NCI-H2029 (cell line): Measurements from ENCODE around the gene PRPF31.
A peak's percentile ranks its signal among the peaks of the same experiment; 100 is the strongest.
"Not testable (repeated sequence)": the region's sequence is repeated elsewhere in the genome, so short reads cannot be mapped to it uniquely, and the experiment has no call there.

ENCODE experiments used
- DNase-seq: peaks from one replicate; lab custom pipeline; 2025; lab: John Stamatoyannopoulos, UW

The PRPF31 gene

DNA sequence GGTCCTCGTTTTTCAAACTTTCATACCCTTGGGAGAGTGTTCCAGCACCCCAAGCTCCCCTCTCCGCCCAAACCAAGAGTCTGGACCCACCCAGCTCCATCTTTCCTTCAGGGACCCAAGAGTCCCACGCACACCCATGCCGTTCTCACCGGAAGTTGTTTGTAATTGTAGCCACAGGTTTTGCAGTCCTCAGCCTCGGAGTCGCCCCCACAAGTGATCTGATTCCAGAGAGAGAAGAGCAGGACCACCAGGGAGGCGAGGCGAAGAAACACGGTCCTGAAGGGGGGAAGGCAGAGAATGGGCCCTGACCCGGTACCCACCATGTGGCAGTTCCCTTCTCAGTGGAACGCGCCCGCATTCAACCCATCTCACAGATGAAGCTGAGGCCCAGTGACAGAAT is 47.3 kb downstream of the PRPF31 start:
- DNase-seq = no peak

DNA sequence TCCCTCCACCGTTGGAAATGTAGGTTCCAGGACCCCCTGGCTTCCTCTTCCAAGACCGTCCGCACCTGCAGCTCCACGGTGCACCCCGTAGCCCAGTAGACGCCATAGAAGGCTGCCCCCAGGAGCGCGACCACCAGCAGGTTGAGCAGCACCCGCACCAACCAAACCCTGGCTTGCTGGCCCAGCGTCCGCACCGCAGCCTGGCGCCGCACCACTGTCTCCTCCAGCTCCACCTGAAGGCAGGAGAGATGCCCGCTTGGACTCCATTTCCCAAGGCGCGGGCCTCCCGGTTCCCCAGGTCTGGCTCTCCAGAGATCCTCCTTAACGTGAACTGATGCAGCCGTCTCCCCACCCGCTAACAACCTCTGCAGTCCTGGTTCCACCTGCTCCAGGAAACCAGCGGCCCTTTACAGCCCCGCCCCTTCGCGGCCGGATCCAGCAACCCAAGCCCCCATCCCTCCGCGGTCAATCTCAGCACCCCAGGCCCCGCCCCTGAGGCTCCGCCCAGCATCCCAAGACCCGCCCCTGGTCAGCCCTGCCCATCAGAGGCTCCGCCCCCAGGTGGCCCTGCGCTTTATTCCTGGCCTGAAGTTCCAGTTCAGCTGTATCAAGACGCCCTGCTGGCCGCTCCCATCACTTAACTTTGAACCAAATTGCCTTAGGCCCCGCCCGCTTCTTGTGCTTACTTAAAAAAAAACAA is 49.0 kb downstream of the PRPF31 start:
- peak; percentile 56 for DNase-seq

DNA sequence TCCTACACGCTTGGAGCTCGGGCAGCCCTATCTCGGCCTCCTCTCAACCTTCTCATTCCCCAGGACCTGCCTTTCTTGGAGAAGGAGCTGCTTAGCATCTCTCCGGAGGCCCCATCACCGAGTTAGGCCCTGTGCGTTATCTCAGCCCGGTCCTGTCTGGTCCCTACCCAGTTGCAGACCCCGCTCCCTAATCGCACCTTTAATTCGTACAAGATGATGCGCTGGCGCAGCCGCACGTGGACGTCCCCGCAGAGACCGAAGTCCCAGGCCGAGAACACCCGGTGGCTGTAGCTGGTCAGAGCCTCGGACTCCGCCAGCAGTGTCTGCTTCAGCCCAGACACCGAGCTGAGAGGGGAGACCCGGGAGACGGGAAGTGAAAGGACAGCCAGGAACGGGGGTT is 49.7 kb downstream of the PRPF31 start:
- no peak for DNase-seq

DNA sequence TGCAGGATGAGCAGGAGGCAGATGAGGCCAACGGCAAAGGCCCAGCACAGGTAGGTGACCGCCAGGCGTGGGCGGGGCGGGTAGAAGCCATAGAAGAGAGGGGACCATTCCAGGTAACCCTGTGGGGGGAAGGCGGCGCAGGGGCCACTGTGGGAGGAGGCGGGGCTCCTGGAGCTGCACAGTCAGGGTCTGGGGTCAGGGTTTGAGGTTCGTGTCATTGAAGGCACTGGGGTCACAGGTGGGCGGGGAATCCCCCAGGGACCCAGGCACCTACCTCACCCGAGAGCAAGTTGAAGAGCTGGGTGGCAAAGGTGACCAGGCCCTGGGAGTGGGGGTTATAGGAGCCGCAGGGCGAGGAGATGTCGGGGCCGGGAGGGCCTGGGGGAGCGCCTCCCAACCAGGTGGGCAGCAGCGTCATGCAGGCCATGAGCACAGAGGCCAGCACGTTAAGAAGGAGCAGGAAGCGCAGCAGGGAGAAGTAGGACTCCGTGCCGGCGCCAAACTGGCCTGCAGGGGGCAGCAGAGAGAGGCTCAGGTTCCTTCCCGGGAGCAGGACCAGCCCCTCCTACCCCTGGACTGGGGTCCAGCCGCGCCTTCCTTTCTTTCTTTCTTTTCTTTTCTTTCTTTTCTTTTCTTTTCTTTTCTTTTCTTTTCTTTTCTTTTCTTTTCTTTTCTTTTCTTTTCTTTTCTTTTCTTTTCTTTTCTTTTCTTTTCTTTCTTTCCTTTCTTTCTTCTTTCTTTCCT is 52.8 kb downstream of the PRPF31 start:
- DNase-seq = peak; percentile 80

DNA sequence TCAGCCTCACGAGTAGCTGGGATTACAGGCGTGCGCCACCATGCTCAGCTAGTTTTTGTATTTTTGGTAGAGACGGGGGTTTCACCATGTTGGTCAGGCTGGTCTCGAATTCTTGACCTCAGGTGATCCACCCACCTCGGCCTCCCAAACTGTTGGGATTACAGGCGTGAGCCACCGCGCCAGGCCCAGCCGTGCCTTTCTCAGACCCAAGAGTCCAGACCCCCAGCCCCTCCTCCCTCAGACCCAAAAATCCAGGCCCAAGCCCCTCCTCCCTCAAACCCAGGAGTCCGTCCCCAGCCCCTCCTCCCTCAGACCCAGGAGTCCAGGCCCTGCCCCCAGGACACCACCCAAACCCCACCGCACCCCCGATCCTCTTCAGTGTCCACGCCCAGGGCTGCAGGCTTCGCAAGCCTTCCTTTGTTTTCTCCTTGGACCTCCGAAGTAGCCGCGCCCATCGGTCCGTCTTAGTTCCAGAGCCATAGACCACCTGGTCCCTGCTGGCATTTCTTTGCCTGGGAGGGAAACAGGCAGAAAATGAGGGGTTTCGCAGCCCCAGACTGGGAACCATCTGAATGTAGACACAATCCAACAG is 53.7 kb downstream of the PRPF31 start:
- DNase-seq = no peak

DNA sequence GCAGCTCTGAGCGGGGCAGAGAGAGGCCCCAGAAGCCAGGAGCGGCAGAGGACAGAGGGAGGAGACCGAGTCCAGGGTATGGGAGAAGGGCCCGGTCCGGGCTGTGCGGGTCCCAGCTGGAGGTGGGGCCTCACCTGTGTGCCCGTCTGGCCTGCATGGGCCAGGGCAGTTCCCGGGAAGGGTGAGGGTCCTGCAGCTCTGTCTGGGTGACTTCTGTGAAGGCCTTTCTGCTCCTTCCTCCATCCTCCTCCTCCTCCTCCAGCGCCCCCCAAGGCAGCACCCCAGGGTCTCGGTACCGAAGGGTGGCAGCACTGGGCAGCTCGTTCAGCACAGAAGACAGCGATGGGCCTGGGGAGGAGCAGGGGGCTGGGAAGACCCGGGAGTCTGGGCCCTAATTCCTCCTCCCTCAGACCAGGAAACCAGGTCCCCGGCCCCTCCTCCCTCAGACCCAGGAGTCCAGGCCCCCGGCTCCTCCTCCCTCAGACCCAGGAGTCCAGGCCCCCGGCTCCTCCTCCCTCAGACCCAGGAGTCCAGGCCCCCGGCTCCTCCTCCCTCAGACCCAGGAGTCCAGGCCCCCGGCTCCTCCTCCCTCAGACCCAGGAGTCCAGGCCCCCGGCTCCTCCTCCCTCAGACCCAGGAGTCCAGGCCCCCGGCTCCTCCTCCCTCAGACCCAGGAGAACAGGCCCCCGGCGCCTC is 56.3 kb downstream of the PRPF31 start:
- not testable (repeated sequence) for DNase-seq

DNA sequence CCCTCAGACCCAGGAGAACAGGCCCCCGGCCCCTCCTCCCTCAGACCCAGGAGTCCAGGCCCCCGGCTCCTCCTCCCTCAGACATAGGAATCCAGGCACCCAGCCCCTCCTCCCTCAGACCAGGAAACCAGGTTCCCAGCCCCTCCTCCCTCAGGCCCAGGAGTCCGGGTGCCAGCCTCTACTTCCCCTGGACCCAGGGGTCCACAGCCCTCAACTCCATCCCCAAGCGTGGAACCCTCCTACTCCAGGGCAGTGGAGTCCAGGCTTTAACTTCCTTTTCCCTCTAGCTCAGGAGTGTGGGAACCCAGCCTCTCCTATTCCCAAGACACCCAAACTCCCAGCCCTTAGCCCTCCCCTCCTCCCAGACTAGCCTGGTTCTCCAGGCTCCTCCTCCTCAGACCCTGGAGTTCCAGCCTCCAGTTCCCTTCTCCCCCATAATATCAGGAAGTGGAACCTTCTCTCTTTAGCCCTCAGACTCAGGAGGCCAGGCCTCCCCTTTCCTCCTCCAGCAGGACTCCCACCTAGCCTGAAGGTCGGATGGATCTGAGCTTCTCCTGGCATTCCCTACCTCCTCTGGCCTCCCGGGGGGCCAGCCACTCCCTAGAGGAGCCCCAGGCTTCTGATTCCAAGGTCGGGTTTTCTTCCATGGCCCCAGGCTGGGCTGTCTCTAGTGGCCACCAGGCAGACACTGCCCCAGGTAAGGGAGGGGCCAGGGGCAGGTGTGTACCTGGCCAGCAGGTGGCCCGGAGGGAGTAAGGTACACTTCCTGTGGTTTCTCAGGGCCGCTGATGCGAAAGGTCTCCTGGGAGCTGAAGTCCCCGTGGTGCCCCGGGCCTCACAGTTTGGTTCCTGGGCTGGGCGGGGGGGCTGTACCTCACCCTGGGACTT is 57.2 kb downstream of the PRPF31 start, which contains the start of gene TMC4:
Gene TMC4, minus strand, starts transcription at position 690 of the 888 bp plus-strand sequence. Its CDS starts 43 bp downstream, at position 647.
- DNase-seq = peak; percentile 88

DNA sequence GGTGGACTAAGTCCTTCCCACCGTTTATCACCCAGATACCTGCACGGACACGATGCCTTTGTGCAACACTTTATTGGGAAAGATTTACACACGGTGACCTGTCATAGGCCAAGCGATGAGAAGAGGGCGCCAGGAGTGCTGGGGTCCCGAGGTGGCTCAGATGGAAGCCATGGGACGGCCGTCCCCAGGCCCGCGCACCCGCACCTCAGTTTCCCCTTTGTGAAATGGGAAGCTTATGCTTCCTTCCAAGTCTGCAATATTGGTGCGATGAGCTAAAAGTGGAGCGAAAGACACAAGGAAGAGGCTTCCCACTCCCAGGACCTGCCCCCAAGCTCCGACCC is 57.8 kb downstream of the PRPF31 start:
- DNase-seq = no peak

DNA sequence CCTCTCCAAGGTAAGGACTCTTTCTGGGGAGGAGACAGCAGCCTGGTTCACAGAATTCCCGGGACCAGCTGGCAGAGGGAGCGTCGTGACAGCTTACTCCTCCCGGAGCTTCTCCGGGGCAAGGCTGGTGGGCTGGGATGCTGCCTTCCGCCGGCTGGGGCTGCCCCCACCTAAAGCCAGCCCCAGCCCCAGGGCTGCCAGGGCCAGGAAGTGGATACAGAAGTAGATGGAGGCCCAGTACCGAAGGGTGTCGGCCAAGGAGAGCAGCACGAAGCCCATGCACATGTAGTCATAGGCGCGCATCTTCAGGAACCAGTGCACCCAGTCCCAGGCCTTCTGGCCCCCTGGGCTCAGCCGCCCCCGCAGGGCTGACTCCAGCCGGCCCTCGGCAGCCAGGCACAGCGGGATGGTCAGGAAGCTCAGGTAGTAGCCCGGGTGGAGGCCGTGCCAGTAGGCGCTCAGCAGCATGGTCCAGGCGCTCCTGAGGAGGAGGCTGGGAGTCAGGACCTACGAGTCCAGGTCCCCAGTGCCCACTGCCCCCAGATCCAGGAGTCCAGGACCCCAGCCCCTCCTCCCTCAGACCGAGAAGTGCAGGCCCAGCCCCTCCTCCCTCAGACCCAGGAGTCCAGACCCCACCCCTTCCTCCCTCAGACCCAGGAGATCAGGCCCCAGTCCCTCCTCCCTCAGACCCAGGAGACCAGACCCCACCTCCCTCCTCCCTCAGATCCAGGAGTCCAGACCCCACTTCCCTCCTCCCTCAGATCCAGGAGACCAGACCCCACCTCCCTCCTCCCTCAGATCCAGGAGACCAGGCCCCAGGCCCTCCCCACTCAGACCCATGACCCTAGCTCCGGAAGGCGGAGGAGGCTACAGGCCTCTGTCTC is 58.6 kb downstream of the PRPF31 start:
- no peak for DNase-seq

DNA sequence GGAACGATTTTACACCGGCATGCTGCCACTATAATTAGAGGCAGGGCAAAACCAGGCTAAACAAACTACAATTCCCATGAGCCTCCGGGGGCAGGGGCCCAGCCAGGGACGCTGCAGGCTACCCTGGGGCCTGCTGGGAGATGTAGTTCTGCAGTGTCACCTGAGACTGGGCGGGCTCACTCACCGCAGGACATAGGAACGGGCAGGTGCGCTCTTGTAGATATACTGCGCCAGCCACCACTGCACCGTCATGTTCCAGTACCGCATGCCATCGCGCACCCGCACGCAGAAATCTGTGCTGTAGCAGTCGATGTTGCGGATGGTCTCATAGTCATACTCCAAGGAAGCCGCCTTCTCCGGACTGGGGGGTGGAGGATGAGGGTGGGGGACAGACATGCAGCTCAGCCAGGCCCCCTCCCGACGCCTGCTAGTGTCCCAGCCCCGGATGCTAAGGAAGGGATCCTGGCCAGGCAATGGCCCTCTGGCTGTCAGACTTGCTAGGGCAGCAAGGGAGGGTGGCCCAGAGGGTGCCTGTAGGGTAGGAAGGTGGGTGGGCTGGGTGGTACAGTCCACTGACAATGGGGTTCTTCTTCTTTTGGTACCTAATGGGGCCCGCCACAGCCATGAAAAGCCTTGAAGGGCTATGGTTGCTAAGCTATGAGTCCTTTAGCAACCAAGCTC is 63.2 kb downstream of the PRPF31 start:
- DNase-seq = peak; percentile 59

DNA sequence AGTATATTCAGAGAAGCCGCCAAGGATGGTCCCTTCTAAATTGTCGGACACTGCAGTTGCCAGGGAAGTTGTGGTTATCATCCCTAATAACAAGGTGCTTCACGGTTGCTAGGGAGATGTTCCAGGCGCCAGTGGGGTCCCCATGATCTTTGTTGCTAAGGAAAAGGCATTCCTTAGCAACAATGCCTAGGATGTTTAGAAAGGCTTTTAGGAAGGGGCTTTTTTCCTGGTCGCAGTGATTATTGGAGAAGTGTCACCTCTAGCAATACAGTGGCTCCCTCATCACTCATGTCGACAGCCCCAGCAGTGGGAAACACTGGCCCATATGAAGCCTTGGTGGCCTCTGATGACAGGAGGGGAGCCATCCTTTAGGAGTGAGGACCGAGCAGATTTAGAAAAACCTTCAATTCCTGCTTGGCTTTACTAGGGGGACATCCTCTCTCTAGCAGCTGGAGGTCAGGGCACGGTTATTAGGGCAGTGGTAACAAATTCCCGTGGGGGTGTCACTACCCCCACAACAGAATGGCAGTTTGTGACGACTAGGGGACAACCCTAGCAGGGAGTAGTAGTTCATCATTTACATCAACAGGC is 63.8 kb downstream of the PRPF31 start:
- DNase-seq = no peak

DNA sequence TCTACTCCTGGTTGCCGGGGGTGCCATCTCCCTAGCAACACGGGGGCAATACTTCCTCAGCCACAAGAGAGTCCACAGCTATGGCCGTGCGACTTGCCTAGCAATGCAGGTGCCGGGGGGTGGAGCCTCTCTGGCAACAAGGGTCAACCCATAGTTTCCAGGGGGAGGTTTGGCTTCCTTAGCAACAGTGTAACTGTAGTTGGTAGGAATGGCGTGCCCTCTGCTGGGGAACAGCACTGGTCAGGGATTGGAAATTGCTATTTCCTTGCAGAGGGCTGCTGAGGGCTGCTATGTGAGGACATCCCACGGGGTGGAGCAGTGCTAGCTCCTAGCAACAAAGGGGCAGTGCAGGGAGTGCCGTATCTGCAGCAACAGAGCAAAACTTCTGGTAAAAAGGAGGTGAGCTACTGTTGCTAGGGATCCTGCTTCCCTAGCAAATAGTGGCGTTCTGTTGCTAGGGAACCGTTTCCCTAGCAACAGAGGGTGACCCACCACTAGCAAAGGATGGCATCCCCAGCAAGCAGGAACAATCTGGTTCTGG is 64.4 kb downstream of the PRPF31 start:
- DNase-seq = peak; percentile 9

DNA sequence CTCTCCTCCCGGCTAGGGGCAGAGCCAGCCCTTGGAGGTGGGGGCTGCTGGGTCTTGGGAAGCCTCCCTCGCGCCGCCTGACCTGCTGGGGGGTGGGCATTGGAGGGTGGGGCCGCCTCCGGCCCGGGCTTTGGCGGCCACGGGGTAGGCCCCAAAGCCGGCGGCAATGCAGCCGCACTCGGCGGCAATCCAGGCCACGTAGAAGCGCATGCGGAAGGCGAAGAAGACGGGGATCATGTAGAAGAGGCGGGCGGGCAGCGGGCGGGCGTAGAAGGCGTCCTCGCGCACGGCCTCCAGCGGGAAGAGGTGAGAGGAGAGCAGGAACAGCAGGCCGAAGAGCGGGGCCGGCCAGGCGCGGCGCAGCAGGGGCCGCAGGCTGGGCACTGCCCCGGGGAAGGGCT is 65.1 kb downstream of the PRPF31 start:
- no peak for DNase-seq
